ENCODE measurements around the gene TSKU. TPM values are rescaled to one million over a fixed set of nuclear protein-coding genes. Genes with fewer than 3 reads are reported as not detected.

Gene TSKU
- total RNA-seq, 1 donor = 23.5 TPM

GRCh38 chr11:76792505-76793264, 9.5 kb downstream of the TSKU start:
- peaks cover 77% of the 10 kb centered on the region for H4K20me1 ChIP-seq (ENCODE audit: insufficient read depth, low read length)
- DNase-seq (ENCODE audit: insufficient read length, low spot score, missing footprints) = no peak
- peaks cover 89% of the 10 kb centered on the region for H3K79me2 ChIP-seq (ENCODE audit: insufficient read depth, low read length)
- H2AFZ ChIP-seq (ENCODE audit: low read length) = no peak overlapping the region
- H3K4me3 ChIP-seq (ENCODE audit: insufficient read depth, low read length) = no peak overlapping the region
- peaks cover 23% of the 10 kb centered on the region for H3K4me1 ChIP-seq (ENCODE audit: insufficient read depth, low read length)
- H3K27ac ChIP-seq (ENCODE audit: low read depth, low read length) = peak overlapping the region; percentile 53
- no peaks in the 10 kb centered on the region for H3K27me3 ChIP-seq (ENCODE audit: insufficient read depth, low read length)
- H3K9me3 ChIP-seq (ENCODE audit: low read depth, low read length) = no peaks in the 10 kb centered on the region
- peaks cover 11% of the 10 kb centered on the region for H3K36me3 ChIP-seq (ENCODE audit: insufficient read depth, low read length)
- peak overlapping the region; percentile 33 for H3K4me2 ChIP-seq (ENCODE audit: insufficient read depth, low read length)
- TF ChIP-seq CTCF (IDR thresholded peaks at IDR 0.05; ENCODE audit: extremely low read depth, low read depth, low read length) = no peak

GRCh38 chr11:76793391-76794291, 10.5 kb downstream of the TSKU start:
- Histone ChIP-seq H3K27me3 (ENCODE audit: insufficient read depth, low read length) (no peaks in the 10 kb centered on the region), H3K79me2 (ENCODE audit: insufficient read depth, low read length) (peaks cover 79% of the 10 kb centered on the region), H3K4me1 (ENCODE audit: insufficient read depth, low read length) (peaks cover 24% of the 10 kb centered on the region), H3K36me3 (ENCODE audit: insufficient read depth, low read length) (peaks cover 11% of the 10 kb centered on the region), H3K4me2 (ENCODE audit: insufficient read depth, low read length) (no peak overlapping the region), H3K27ac (ENCODE audit: low read depth, low read length) (peak overlapping the region; percentile 53), H4K20me1 (ENCODE audit: insufficient read depth, low read length) (peaks cover 77% of the 10 kb centered on the region), H3K4me3 (ENCODE audit: insufficient read depth, low read length) (no peak overlapping the region), H2AFZ (ENCODE audit: low read length) (no peak overlapping the region), H3K9me3 (ENCODE audit: low read depth, low read length) (no peaks in the 10 kb centered on the region)
- peak; percentile 75 for DNase-seq (ENCODE audit: insufficient read length, low spot score, missing footprints)
- TF ChIP-seq CTCF (IDR thresholded peaks at IDR 0.05; ENCODE audit: extremely low read depth, low read depth, low read length) = no peak

DNA sequence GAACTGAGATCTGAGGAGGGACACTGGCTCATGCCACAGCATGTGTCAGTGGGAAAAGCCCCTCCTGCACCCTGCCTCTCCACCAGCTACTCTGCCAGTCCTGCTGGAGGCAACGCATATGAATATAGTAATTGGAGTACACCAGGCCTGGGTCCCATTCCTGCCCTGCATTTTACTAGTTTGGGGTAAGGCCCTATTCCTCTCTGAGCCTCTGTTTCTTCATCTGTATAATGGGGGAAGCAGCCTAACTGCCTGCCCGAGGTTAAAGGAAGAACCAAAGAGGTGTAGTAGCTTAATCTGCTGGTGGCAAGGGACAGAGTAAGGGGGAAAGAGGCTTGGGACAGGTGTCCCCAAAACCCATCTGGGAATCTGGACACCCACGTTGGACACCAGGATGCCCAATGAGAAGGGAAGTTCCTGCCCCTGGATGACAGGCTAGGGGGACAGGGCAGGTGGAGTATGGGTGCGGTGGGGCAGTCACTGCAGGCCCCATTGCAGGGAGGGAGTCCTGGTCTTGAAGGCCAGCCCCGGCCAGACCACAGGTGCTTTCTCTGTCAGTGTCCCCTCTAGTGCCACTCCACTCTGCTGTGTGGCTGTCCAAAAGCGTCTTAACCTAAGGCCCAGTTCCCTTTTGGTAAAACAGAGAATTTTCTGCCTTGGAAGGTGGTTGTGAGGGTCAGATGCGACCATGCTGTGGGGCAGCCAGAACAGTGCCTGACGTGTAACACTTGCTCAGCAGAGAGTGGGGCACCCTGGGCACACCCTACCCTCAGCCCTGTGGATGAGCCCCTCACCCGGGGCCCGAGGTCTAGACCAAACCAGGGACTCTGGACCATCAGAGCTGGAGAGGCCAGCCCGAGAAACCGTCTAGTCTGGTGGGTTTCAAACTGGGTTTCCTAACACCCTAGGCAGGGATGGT, 11.5 kb downstream of the TSKU start:
- peaks cover 68% of the 10 kb centered on the region for H4K20me1 ChIP-seq (ENCODE audit: insufficient read depth, low read length)
- H3K9me3 ChIP-seq (ENCODE audit: low read depth, low read length) = no peaks in the 10 kb centered on the region
- peak; percentile 6 for DNase-seq (ENCODE audit: insufficient read length, low spot score, missing footprints)
- no peak overlapping the region for H3K4me2 ChIP-seq (ENCODE audit: insufficient read depth, low read length)
- H3K27ac ChIP-seq (ENCODE audit: low read depth, low read length) = no peak overlapping the region
- no peak overlapping the region for H3K4me3 ChIP-seq (ENCODE audit: insufficient read depth, low read length)
- H3K27me3 ChIP-seq (ENCODE audit: insufficient read depth, low read length) = no peaks in the 10 kb centered on the region
- H3K4me1 ChIP-seq (ENCODE audit: insufficient read depth, low read length) = peaks cover 34% of the 10 kb centered on the region
- no peak for TF ChIP-seq CTCF (IDR thresholded peaks at IDR 0.05; ENCODE audit: extremely low read depth, low read depth, low read length)
- peaks cover 69% of the 10 kb centered on the region for H3K79me2 ChIP-seq (ENCODE audit: insufficient read depth, low read length)
- H2AFZ ChIP-seq (ENCODE audit: low read length) = no peak overlapping the region
- peaks cover 11% of the 10 kb centered on the region for H3K36me3 ChIP-seq (ENCODE audit: insufficient read depth, low read length)
